Common myeloid progenitor, CD34-positive (primary cell): Measurements from ENCODE around the gene HEPHL1.

Source experiments
- CTCF ChIA-PET: fragments of 350-600 bp; sonication (Branson Sonifier 250); formaldehyde crosslinking; loops from one replicate; lab custom pipeline; 2021; ENCODE audit warnings: antibody characterized with exemption; lab: Charles Lee
- POLR2A ChIA-PET: fragments of 350-600 bp; sonication (Branson Sonifier 250); formaldehyde crosslinking; loops from one replicate; lab custom pipeline; 2021; ENCODE audit warnings: antibody characterized with exemption; lab: Charles Lee
- DNase-seq, 3 donors: peaks; one replicate each; pipeline versions ENCODE4 v3.0.0 to v3.0.0-alpha.2; 2013
- H3K27ac ChIP-seq, 2 experiments: 1 replicate in 1 of 2; 2 replicates in 1 of 2; pipeline ENCODE4 v1.7.0; 2013; ENCODE audit warnings: inconsistent platforms in 2 of 2, low read length in 2 of 2, mild to moderate bottlenecking in 2 of 2, low read depth in 1 of 2, moderate library complexity in 1 of 2; ENCODE audit not compliant: severe bottlenecking in 2 of 2, insufficient read depth in 1 of 2, poor library complexity in 1 of 2
- H3K27me3 ChIP-seq, 5 experiments: replicated peaks in 2 of 5; 1 replicate in 3 of 5; 2 replicates in 2 of 5; pipeline versions ENCODE4 v1.6.1 to v1.7.0; 2013; ENCODE audit warnings: low read length in 4 of 5, mild to moderate bottlenecking in 2 of 5, moderate library complexity in 2 of 5, inconsistent platforms in 1 of 5; ENCODE audit not compliant: insufficient read depth in 5 of 5, control insufficient read depth in 4 of 5
- H3K36me3 ChIP-seq, 4 experiments: 1 replicate in 2 of 4; 2 replicates in 2 of 4; pipeline versions ENCODE4 v1.6.1 to v1.7.0; 2013; ENCODE audit warnings: low read length in 3 of 4, control low read depth in 1 of 4, mild to moderate bottlenecking in 1 of 4; ENCODE audit not compliant: control insufficient read depth in 4 of 4, insufficient read depth in 4 of 4
- H3K4me1 ChIP-seq, 4 experiments: 1 replicate in 3 of 4; 2 replicates in 1 of 4; pipeline versions ENCODE4 v1.6.1 to v1.7.1; 2013; ENCODE audit warnings: low read length in 3 of 4, mild to moderate bottlenecking in 3 of 4, control low read depth in 1 of 4, inconsistent platforms in 1 of 4, moderate library complexity in 1 of 4; ENCODE audit not compliant: control insufficient read depth in 4 of 4, insufficient read depth in 4 of 4; ENCODE audit errors: control extremely low read depth in 1 of 4
- H3K4me3 ChIP-seq, 7 experiments: 1 replicate in 4 of 7; 2 replicates in 3 of 7; pipeline versions ENCODE4 v1.5.1 to v1.7.0; 2013; ENCODE audit warnings: mild to moderate bottlenecking in 7 of 7, low read length in 6 of 7, moderate library complexity in 6 of 7, inconsistent platforms in 2 of 7, low read depth in 2 of 7, control low read depth in 1 of 7; ENCODE audit not compliant: insufficient read depth in 4 of 7, control insufficient read depth in 1 of 7; ENCODE audit errors: extremely low read depth in 1 of 7
- H3K9me3 ChIP-seq, 5 experiments: 1 replicate in 4 of 5; 2 replicates in 1 of 5; pipeline versions ENCODE4 v1.6.1 to v1.7.1; 2013; ENCODE audit warnings: low read length in 4 of 5, mild to moderate bottlenecking in 2 of 5, inconsistent platforms in 1 of 5, low read depth in 1 of 5, moderate library complexity in 1 of 5; ENCODE audit not compliant: control insufficient read depth in 4 of 5, insufficient read depth in 2 of 5; ENCODE audit errors: control extremely low read depth in 1 of 5
- WGBS: methylation state at CpG from one replicate; pipeline ENCODE4 v1.1.5; 2013; ENCODE audit not compliant: insufficient coverage; 5-methylcytosine and 5-hydroxymethylcytosine counted together

Gene HEPHL1

DNA sequence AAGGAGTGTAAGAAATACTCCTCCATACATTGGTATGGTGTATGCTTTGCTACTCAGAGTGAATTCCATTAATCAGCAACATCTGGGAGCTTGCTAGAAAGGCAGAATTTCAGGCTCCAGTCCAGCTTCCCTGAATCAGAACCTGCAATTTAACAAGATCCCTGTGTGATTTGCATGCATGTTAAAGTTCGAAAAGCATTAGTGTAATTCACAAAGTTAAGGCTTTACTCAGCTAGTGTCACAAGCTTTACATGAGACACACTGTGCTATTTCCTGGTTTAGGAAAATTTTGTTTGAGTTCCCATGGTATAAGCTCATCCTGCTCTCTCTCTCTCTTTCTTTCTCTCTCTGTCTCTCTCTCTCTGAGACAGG lies 37.0 kb upstream of the HEPHL1 start:
- Histone ChIP-seq H3K4me1 (no peaks in the 10 kb centered on the region), H3K27ac (no peak overlapping the region), H3K9me3 (peaks cover 0 to 3% (median 0%) of the 10 kb centered on the region in 5 experiments), H3K36me3 (no peaks in the 10 kb centered on the region), H3K27me3 (no peaks in the 10 kb centered on the region), H3K4me3 (no peak overlapping the region)
- DNase-seq, result no peak
- ChIA-PET CTCF (no interaction called here), POLR2A (no interaction called here)
- 100% methylated on average over 1 of the region's 1 CpG for WGBS

DNA sequence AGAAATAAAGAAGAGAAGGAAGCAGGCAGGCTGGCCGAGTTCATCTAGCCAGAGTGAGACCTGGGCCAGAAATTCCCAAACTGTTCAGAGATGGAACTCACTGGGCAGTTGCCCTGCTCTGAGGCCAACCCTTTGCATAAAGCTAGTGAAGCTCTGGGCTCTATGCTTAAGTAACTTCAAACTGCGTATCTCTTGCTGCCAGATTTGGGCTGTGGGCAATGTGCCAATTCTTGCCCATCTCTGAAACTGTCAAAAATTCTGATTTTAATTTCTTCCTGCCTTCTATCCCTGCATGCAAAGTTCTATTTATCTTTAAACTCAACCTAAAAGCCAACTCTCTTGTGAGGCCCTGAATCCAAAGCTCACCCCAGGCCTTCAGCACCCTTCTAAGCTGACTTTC lies 36.2 kb upstream of the HEPHL1 start:
- WGBS, result 50% methylated on average over 2 of the region's 2 CpGs
- peak in 2 of 3 donors; percentile 1 to 21 for DNase-seq
- Histone ChIP-seq H3K27me3 (no peaks in the 10 kb centered on the region), H3K9me3 (no peaks in the 10 kb centered on the region), H3K27ac (no peak overlapping the region), H3K4me1 (no peaks in the 10 kb centered on the region), H3K4me3 (no peak overlapping the region), H3K36me3 (no peaks in the 10 kb centered on the region)
- ChIA-PET POLR2A (no interaction called here), CTCF (no interaction called here)

DNA sequence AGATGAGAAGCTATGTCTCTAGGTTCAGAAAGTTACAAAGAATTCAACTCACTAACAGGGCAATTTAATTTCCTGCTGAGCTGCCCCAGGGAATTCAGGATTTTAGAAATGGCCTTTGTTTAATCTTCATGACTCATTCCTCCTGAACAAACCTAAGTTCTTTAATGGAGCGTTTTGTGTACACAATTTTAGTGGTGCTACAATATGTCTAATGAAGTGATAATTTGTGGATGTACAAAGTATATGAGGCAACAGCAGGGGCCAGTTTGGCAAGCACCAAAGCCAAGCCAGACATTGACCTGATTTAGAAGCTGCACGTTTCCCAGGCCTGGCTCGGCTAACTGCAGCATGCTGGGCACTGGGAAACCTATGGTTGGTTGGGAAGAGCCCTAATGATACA lies 34.4 kb upstream of the HEPHL1 start:
- WGBS, result 57% methylated on average over 2 of the region's 3 CpGs
- CTCF ChIA-PET, result no interaction called here
- Histone ChIP-seq H3K27ac (no peak overlapping the region), H3K4me3 (no peak overlapping the region), H3K9me3 (no peaks in the 10 kb centered on the region), H3K27me3 (no peaks in the 10 kb centered on the region), H3K36me3 (no peaks in the 10 kb centered on the region), H3K4me1 (no peaks in the 10 kb centered on the region)
- no peak for DNase-seq
- POLR2A ChIA-PET, result no interaction called here

DNA sequence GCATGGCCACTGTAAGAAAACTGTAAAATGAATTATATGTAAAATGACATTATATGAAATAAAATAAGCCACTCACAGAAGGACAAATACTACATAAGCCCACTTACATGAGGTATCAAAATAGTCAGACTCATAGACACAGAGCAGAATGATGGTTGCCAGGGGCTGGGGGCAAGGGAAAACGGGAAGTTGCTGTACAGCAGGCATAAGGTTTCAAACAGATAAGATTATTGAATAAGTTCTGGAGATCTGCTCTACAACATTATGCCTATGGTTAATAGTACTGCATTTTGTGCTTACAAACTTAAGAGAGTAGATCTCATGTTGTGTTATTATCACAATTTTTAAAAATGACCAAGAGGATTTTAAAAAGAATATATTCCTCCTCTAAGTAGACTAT lies 32.7 kb upstream of the HEPHL1 start:
- no peak overlapping the region for H3K27ac ChIP-seq
- no peak overlapping the region for H3K4me3 ChIP-seq
- DNase-seq, result peak; percentile 11 to 61 (median 35)
- ChIA-PET POLR2A (no interaction called here), CTCF (no interaction called here)
- H3K4me1 ChIP-seq, result no peaks in the 10 kb centered on the region
- peaks cover 0 to 9% (median 2%) of the 10 kb centered on the region in 5 experiments for H3K9me3 ChIP-seq
- WGBS, result no CpG with 5 or more reads among the region's 1 CpG
- H3K27me3 ChIP-seq, result no peaks in the 10 kb centered on the region
- H3K36me3 ChIP-seq, result no peaks in the 10 kb centered on the region

DNA sequence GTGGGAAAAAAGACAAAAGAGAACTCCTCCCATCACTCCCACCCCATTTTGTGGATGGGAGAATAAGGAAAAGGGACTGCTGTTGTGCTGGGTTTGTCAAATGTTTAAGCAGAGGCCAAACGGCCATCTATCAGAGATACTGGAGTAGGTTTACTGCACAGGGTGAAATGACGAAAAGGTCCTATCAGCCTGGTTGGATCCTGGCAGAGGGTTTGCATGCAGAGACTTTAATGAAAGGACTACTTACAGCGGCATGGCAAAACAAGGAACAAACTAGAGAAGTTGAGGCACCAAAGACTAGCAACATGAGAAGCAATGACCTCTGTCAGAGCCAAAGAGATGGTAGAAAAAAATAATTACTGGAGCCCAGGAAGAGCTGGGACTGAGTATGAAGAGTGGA lies 32.2 kb upstream of the HEPHL1 start:
- Histone ChIP-seq H3K4me3 (no peak overlapping the region), H3K36me3 (no peaks in the 10 kb centered on the region), H3K4me1 (no peaks in the 10 kb centered on the region), H3K27ac (no peak overlapping the region), H3K27me3 (no peaks in the 10 kb centered on the region), H3K9me3 (peaks cover 0 to 10% (median 3%) of the 10 kb centered on the region in 5 experiments)
- no peak for DNase-seq
- 100% methylated on average over 3 of the region's 3 CpGs for WGBS
- ChIA-PET POLR2A (no interaction called here), CTCF (no interaction called here)

DNA sequence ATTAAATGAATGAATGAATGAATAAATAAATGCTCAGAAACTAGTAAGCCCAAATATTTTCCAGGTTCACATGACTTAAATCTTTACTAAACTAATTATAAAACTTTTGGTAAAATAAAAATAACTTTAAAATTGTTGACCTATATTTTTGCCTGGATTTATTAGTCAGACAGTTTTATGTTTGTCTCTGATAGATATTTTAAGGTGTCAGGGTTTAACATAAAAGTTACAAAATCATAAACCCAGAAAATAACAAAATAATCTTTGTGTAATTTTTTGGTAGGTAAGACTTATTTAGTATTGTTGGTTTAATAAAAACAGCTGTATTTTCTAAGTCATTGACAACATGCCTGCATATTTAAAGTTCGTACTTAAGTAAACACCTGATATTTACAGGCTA lies 27.4 kb upstream of the HEPHL1 start:
- DNase-seq, result no peak
- H3K27me3 ChIP-seq, result no peaks in the 10 kb centered on the region
- H3K9me3 ChIP-seq, result peaks cover 0 to 14% (median 4%) of the 10 kb centered on the region in 5 experiments
- no peaks in the 10 kb centered on the region for H3K36me3 ChIP-seq
- WGBS, result no CpG with 5 or more reads among the region's 1 CpG
- POLR2A ChIA-PET, result no interaction called here
- no peaks in the 10 kb centered on the region for H3K4me1 ChIP-seq
- CTCF ChIA-PET, result no interaction called here
- H3K4me3 ChIP-seq, result no peak overlapping the region
- no peak overlapping the region for H3K27ac ChIP-seq

DNA sequence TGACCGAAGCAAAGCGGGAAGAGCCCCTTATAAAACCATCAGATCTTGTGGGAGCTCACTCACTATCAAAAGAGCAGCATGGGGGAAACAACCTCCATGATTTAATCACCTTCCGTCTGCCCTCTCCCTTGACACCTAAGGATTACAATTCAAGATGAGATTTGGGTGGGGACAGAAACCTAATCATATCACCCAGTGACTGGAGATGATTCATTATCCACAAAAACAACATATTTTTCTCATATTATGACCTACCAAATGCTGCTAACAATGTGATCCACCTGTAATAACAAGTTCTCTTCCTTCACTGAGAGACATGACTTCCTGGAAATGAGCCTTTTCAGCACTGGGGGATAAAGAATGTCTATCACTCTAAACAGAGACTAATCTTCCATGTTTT lies 23.4 kb upstream of the HEPHL1 start:
- peaks cover 0 to 7% (median 4%) of the 10 kb centered on the region in 5 experiments for H3K9me3 ChIP-seq
- no peak for DNase-seq
- H3K27ac ChIP-seq, result no peak overlapping the region
- H3K27me3 ChIP-seq, result no peaks in the 10 kb centered on the region
- H3K36me3 ChIP-seq, result no peaks in the 10 kb centered on the region
- WGBS, result 87% methylated on average over 3 of the region's 3 CpGs
- H3K4me3 ChIP-seq, result no peak overlapping the region
- H3K4me1 ChIP-seq, result no peaks in the 10 kb centered on the region
- ChIA-PET CTCF (no interaction called here), POLR2A (no interaction called here)
